ENCODE measurements around the gene IRF1.
"Not testable (repeated sequence)": the region's sequence is repeated elsewhere in the genome, so short reads cannot be mapped to it uniquely, and the experiment has no call there.

IRF1 gene

DNA sequence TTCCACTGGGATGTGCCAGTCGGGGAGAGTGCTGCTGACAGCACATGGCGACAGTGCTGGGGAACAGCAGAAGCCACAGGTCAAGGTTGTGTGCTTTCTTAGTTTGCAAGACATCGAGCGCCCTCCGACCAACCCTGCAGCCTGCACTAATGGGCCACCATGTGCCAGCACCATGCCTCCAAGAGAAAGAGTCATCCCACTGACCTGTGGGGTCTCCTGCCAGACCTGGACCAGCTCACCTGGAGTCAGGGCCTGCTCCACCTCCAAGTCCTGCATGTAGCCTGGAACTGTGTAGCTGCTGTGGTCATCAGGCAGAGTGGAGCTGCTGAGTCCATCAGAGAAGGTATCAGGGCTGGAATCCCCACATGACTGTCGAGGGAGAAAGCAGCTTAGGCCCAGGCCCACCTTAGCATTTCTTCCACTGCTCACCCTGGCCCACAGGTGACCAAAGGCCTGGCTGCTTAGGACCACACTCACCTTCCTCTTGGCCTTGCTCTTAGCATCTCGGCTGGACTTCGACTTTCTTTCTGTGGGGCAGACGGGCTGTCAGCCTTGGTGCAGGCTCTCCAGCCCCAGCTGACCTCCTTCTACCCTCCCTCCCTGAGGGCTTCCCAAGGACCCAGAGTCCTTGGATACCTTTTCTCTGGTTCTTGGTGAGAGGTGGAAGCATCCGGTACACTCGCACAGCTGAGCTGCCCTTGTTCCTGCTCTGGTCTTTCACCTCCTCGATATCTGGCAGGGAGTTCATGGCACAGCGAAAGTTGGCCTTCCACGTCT is 4.1 kb downstream of the IRF1 start:
- DNase-seq: no peak

DNA sequence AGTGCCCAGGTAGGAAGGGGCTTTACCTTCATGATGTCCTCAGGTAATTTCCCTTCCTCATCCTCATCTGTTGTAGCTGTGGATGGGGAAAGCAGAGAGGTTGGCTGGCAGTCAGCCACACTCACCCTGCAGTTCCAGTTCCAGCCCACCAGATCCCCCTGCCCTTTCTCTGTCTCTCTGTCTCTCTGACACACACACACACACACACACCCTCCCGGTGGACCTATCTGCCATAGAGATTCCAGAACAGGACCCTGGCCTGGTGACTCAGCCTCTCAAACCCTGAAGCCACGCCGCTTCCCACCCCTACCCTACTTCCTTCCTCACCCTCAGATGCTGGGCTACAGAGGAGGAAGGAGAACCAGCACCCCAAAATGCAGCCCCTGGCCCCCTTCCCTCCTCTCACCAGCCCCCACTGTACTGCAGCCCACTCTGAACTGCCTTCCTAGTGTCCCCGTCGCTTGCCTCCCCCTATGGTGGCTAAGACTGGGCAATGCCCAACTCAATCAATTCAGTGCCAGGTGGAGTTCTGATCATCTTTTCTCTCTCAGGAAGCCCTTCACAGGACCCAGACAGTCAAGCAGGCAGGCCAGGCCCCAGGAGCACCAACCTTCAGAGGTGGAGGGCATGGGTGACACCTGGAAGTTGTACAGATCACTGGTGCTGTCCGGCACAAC is 4.8 kb downstream of the IRF1 start:
- DNase-seq: no peak

DNA sequence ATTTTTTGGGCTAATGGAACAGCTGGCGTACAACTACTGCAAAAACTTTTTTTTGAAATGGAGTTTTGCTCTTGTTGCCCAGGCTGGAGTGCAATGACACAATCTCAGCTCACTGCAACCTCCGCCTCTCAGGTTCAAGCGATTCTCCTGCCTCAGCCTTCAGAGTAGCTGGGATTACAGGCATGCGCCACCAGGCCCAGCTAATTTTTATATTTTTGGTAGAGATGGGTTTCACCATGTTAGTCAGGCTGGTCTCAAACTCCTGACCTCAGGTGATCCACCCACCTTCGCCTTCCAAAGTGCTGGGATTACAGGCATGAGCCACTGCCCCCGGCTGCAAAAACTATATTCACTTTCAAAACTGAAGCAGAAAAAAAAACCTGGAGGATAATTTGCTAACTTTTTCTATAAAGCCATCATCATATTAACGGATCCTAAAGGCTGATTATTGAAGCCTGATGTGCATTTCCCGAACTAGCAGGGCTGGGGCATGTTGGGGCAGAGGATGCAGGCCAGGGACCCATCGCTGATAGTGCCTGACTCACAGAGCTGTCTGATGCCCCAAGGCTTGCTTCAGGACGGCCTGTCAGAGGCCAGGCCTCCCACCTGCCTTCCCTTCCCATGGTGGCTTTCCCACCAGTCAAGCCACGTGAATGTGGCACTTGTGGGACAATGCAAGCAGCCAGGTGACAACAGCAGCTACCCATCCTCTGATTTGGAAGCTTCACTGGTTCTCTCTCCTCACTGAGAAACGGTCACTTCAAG is 5.5 kb downstream of the IRF1 start:
- DNase-seq: not testable (repeated sequence)

DNA sequence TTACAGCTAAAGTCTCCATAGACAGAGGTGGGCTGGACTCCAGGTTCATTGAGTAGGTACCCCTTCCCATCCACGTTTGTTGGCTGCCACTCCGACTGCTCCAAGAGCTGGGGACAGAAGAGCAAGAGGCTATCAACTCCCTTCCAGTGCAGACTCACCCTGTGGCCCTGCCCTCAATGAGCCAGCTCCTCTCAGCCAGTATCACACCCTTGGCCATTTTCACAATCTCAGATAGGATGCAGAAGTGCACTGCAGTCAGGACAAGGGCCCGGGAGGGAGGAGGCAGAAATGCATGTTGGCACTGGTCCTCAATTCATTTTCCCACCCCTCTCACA is 6.2 kb downstream of the IRF1 start:
- DNase-seq: no peak

DNA sequence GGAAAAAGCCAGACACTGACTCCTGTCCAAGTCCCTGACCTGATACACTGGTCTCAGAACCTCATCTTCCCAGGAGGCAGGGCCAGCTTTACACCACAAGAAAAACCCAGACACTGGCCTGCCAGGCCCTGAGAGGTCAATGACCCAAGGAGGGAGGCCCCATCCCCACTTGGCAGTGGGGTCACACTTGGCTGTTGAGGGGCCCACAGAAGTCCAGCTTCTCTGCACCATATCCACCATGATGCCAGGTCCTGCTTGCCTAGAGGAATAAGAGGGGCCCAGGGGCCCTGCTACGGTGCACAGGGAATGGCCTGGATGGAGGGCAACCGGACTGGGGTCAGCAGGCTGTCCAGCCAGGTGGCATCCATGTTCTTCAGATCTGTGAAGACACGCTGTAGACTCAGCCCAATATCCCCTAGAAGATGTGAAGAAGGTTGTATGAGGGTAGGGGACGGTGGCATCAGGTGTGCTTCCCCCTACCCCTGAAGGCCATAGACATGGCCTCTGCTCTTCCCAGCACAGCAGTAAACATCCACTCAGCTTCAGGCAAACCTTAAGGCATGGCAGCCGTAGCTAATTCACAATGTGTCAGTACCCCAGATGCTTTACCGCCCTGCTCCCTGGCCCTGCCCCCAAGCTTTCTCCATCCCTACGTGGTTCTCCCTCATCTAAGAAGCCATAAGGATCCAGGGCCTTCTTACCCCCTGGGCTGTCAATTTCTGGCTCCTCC is 6.7 kb downstream of the IRF1 start:
- no peak for DNase-seq

DNA sequence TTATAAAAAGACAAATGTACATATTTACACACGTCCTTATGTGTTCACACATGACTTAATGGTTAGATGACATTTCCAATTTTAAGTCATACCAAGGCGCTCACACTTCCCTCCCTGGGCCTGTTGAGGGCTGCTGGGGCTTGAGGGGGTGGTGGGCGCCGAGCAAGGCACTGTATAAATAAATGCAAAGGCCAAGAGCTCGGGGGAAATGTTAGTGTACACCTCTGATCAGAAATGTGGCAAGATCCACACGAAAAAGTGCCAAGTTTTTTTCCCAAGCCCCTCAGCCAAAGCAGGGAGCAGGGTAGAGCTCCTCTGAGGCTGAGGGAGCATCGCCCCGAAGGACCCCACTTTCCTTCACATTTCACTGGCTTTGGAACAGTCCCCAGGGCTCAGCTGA is 7.5 kb downstream of the IRF1 start:
- DNase-seq: no peak

DNA sequence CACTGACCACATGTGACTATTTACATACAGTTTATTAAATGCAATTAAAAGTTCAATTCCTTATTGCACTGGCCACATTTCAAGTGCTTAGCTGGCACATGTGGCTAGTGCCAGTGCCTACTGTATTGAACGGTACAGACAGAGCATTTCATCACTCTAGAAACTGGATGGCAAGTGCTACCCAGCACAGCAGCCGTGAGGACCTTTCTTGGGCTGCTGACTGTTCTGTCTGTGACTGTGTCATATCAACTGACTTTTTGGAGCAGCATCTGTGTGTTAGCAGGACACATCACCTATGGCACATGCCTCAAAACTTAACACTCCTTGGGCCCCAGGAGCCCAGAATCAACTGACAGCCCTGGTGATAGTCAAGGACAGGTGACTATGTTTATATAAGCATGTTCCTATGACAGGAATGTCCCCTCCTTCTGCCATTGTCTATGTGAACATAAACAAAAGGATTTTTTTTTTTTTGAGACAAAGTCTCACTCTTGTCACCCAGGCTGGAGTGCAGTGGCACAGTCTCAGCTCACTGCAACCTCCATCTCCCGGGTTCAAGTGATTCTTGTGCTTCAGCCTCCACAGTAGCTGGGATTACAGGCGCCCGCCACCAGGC is 8.9 kb downstream of the IRF1 start:
- no peak for DNase-seq

DNA sequence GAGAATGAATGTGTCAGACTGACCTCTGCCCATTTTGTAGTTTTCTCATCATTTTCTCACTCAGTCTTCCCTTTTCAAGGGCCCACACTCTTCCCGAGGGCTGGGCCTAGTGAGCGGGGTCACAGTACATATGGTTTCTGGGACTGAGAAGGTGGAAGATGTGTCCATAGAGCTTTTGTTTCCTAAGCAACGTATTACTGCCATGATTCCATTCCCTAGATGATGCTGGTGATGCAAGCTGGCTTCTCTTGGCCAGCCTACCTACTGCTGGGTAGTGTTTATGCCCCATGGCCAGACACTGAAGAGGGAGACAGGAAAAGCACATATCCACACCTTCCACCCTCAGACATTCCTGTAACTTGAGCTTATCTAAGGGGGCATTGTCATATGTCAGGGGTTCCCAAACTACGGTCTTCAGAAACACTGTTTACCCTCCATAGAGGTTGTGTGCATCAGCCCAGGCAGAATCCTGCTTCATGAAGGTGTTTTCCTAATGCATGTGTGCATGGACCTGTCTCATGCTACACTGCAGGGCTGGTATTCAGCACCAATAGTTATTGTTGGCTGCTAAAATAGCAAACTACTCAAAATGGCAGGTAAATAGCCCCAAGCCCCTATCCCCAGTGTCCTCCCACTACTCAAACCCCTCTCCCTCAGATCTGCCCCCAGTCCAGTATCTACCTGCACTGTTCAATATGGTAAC is 9.5 kb downstream of the IRF1 start:
- DNase-seq: no peak

DNA sequence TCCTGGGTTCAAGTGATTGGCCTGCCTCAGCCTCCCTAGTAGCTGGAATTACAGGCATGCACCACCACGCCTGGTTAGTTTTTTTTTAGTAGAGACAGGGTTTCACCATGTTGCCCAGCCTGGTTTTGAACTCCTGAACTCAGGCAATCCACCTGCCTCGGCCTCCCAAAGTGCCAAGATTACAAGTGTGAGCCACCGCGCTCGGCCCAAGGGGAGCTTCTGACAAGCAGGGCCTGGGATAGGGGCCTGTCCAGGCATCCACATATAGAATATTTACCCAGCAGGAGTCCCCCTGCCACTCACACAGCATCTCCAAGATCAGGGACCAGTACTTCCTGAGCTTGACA is 10.1 kb downstream of the IRF1 start:
- DNase-seq: no peak

DNA sequence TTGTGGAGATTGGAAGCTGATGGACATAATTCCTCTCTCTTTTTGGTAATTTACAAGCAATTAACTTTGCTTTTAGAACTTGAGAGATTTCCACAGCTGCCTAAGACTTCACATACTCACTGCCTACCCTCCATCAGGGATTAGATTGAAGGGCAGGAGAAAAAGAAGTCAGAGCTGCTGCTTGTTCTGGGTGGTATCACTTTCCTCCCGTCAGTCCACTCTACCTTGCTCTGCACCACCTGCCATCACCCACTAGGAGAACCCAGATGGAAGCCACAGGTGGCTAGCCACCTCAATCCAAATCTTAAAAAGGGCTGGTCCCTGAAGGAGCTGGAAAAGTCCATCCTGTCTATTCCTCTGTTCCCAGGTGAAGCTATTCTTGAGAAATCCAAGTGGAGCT is 10.5 kb downstream of the IRF1 start:
- no peak for DNase-seq

DNA sequence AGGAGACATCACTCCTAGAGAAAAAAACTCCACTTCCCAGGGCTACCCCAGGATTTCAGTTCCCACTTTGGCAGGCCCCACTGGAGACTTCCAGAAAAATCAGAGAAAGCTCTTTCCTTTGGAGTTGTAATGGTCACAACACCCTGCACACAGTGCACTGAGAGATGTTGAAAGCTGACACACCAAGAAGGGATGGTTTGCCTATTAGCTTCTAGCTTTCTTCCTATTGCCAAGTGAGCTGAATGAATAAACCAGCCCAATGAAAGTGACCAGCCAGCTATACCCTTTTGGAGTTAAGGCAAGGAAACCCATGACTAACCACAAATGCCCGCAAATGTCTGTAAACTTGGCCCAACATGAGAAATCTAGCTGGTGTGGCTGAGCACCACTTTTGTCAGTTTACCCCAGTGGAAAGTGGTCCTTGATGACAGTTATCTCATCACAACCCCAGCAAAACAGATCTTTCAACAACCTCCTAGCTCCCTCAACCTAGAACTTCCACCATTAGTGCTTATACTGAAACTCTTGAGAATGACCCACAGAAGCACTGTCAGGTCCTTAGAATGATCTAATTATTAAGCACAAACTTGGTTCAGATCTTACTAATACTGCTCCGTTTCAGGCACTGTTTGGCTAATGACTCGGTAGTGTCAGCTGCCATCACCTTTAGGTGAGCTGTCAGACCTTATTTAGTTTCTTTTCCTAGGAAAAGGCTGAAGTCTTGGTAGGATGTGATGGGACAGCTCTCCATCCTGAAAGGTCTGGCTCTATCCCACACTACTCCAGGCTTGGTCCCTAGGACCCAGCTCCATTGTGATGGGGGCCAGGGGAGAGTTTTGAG is 11.2 kb downstream of the IRF1 start:
- no peak for DNase-seq

DNA sequence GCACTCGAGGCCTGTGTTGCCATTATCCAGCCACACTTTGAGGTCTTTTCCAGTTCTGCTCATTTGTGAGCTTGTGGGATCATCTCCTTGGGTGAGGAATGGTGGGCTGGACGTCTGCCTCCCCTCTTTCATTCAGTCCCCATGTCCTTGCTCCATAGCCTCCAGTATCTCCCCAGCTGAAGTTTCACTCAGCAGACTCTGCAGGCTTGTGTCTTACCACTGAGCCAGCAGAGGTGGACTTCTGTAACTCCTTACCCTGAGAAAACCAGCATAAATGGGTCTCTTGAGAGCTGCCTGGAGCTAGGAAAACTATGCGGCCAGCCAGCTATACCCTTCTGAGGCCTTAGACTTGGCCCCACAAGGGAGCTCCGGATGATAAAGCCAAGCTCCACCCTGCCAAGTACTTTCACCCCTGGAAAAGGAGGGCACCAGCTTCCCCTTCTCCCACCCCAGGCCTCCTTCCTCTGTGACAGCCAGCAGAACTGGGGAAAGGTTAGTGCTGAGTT is 12.2 kb downstream of the IRF1 start:
- DNase-seq: no peak

DNA sequence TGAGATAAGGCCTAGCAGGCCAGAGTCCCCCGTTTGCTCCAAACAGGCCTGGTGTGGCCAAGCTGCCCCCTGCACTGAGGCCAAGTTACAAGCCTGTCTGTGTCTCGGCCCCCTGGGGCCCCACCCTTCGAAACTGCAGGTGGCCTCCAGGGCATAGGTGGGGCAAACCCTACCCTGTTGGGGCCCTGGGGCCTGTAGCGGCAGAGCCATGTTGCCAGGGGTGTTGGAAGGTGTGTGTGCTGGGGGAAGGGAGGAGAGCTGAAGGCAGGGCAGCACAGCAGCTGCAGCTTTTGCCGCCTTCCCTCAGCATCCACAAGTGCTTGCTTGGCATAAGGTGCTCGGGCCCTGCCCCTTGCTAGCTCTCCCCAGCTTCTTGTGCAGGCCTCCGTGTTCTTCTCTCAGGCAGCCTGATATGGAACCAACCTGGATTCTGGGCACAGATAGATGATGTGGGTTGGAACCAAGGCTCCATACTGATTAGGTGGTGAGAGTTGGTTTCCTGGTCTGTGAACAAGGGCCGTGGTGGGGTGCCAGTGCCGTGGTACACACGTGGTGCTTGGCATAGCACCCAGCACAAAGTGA is 12.7 kb downstream of the IRF1 start:
- DNase-seq: no peak

DNA sequence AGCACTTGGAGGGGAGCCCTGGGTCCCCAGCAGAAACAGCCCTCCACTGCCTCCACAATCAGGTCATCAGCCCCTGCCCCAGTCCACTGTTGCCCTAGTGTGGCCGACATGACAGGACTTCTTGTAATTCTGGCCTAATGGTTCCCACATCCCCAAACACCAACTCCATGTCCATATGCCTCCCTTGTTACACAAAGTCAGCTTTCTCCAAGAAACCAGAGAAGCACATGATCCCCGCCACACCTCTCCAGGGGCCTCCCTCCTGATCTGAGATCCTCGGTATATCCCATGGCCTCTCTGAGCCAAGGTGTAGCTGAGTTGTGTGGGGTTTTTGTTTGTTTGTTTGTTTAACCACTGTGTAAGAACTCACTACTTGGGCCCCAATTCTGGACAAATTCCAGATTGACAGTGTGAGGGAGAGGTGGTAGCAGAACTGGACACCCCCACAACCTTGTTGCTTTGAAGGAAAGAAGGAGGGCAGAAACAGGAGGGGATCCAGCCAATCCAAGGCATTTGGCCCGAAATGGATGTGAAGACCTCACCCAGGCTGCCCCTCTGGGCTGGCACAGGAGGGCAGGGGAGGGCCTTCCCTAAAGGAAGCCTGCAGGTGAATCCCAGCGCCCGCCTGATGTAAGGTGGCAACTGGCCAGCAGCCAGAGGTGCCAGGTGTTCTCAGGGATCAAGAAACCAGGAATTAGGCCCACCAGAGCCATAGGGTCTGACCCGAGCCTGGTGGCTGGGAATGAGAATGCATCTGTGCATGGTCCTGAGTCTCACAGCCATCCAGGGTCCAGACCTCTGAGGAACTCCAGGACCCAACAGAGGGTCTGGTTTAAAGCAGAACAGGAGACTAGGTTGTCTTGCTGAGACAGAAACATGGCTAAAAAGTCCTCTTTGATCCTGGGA is 13.4 kb downstream of the IRF1 start:
- no peak for DNase-seq

DNA sequence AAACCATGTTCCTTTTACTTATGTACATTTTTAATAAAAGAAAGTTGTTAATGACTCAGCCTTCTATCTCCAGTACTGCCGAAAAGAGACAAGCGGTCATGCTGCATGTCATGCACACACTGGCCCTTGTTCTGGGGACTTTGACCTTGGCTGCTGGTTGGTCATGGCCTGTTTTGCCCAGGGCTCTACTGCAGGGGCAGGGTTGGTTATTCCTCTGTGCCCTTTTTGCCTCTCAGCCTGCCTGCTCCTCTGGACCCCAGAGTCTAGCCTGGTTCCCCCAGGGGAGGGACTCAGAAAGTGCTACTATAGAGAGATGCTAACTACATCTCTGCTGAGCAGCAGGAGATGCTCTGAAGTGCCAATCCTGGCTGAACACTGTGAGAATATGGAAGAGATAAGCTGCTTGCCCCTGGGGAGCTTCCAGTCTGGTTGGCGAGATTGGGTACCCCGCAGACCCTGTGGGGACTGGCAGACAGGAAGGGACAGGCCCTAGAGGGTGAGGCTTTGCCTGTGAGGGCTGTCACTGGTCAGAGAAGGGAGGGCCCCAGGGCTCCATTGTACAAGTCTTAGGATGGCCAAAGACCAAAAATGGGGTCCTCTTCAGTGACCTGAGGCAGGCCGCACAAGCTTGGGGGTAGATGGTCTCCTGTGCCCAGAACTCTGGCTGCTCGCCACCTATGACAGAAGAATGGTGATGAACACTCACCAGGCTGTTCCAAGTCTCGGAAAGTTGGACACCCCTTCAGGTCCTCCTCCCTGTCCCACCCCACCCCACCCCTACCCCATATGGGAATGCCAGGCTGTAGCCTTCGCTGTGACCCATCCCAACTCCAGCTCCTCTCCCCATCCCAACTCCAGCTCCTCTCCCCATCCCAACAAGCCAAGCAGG is 14.3 kb downstream of the IRF1 start:
- DNase-seq: no peak

DNA sequence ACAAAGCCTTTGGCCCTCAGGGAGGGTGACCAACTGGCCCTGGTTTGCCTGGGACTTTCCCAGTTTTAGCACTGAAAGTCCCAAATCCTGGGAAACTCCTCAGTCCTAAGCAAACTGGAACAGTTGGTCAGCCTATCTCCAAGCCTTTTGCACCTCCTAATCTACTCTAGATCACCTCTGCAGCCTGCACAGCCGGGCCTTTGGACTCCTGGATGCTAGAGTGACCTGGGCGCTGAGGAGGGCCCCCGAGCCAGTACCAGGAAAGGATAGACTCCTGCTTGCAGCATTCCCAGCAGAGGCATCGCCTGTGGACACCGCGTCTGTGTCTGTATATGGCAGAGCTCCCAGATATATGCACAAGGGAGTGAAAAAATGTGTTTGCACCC is 15.1 kb downstream of the IRF1 start:
- DNase-seq: no peak

DNA sequence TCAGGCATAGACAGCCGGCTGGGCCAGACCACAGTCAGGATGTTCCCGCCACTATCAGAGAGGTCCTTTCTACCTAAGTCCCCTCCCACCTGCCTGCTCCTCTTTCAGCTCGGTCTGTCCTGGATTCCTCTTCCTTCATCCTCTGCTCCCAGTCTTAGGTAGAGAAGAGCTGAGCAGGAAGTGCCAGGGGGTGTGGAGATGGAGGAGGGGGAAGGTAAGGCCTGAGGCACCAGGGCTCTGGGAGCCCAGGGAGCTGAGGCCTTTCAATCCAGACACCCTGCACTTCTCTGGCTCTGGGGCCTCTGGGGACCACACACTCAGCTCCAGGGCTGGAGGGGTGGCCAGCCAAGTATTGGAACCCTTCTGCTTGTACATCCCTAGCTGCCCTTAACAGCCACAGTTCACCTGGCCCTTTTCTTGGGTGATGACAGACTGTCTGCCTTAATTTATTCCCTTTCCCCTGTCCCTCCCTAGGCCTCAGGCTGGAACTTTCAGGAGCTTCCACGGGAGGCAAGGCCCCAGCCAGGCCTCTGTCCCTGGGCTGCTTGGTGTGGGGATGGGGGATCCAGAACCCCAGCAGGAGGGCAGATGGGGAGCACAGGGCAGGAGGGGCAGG is 15.6 kb downstream of the IRF1 start:
- no peak for DNase-seq

DNA sequence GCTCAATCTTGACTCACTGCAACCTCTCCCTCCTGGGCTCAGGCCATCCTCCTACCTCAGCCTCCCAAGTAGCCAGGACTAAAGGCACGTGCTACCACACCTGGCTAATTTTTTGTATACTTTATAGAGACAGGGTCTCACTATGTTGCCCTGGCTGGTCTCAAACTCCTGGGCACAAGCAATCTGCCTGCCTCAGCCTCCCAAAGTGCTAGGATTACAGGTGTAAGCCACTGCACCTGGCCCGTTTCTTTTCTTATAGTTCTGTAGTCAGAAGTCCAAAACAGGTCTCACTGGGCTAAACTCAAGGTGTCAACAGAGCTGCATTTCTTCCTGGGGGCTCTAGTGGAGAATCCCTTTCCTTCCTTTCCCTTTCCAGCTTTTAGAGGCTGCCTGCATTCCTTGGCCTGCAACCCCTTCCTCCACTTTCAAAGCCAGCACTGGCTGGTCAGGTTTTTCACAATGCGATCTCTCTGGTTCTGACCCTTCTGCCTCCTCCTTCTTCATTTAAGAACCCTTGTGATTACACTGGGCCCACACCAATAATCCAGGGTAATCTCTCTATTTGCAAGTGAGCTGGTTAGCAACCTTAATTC is 16.3 kb downstream of the IRF1 start:
- no peak for DNase-seq
